Common myeloid progenitor, CD34-positive (primary cell): ENCODE results near the gene LYZL4.

Source experiments
- CTCF ChIA-PET: fragments of 350-600 bp; sonication (Branson Sonifier 250); formaldehyde crosslinking; loops from one replicate; lab custom pipeline; 2021; ENCODE audit warnings: antibody characterized with exemption; lab: Charles Lee
- POLR2A ChIA-PET: fragments of 350-600 bp; sonication (Branson Sonifier 250); formaldehyde crosslinking; loops from one replicate; lab custom pipeline; 2021; ENCODE audit warnings: antibody characterized with exemption; lab: Charles Lee
- DNase-seq, 3 donors: peaks; one replicate each; pipeline versions ENCODE4 v3.0.0 to v3.0.0-alpha.2; 2013
- H3K27ac ChIP-seq, 2 experiments: 1 replicate in 1 of 2; 2 replicates in 1 of 2; pipeline ENCODE4 v1.7.0; 2013; ENCODE audit warnings: inconsistent platforms in 2 of 2, low read length in 2 of 2, mild to moderate bottlenecking in 2 of 2, low read depth in 1 of 2, moderate library complexity in 1 of 2; ENCODE audit not compliant: severe bottlenecking in 2 of 2, insufficient read depth in 1 of 2, poor library complexity in 1 of 2
- H3K27me3 ChIP-seq, 5 experiments: replicated peaks in 2 of 5; 1 replicate in 3 of 5; 2 replicates in 2 of 5; pipeline versions ENCODE4 v1.6.1 to v1.7.0; 2013; ENCODE audit warnings: low read length in 4 of 5, mild to moderate bottlenecking in 2 of 5, moderate library complexity in 2 of 5, inconsistent platforms in 1 of 5; ENCODE audit not compliant: insufficient read depth in 5 of 5, control insufficient read depth in 4 of 5
- H3K36me3 ChIP-seq, 4 experiments: 1 replicate in 2 of 4; 2 replicates in 2 of 4; pipeline versions ENCODE4 v1.6.1 to v1.7.0; 2013; ENCODE audit warnings: low read length in 3 of 4, control low read depth in 1 of 4, mild to moderate bottlenecking in 1 of 4; ENCODE audit not compliant: control insufficient read depth in 4 of 4, insufficient read depth in 4 of 4
- H3K4me1 ChIP-seq, 4 experiments: 1 replicate in 3 of 4; 2 replicates in 1 of 4; pipeline versions ENCODE4 v1.6.1 to v1.7.1; 2013; ENCODE audit warnings: low read length in 3 of 4, mild to moderate bottlenecking in 3 of 4, control low read depth in 1 of 4, inconsistent platforms in 1 of 4, moderate library complexity in 1 of 4; ENCODE audit not compliant: control insufficient read depth in 4 of 4, insufficient read depth in 4 of 4; ENCODE audit errors: control extremely low read depth in 1 of 4
- H3K4me3 ChIP-seq, 7 experiments: 1 replicate in 4 of 7; 2 replicates in 3 of 7; pipeline versions ENCODE4 v1.5.1 to v1.7.0; 2013; ENCODE audit warnings: mild to moderate bottlenecking in 7 of 7, low read length in 6 of 7, moderate library complexity in 6 of 7, inconsistent platforms in 2 of 7, low read depth in 2 of 7, control low read depth in 1 of 7; ENCODE audit not compliant: insufficient read depth in 4 of 7, control insufficient read depth in 1 of 7; ENCODE audit errors: extremely low read depth in 1 of 7
- H3K9me3 ChIP-seq, 5 experiments: 1 replicate in 4 of 5; 2 replicates in 1 of 5; pipeline versions ENCODE4 v1.6.1 to v1.7.1; 2013; ENCODE audit warnings: low read length in 4 of 5, mild to moderate bottlenecking in 2 of 5, inconsistent platforms in 1 of 5, low read depth in 1 of 5, moderate library complexity in 1 of 5; ENCODE audit not compliant: control insufficient read depth in 4 of 5, insufficient read depth in 2 of 5; ENCODE audit errors: control extremely low read depth in 1 of 5
- WGBS: methylation state at CpG from one replicate; pipeline ENCODE4 v1.1.5; 2013; ENCODE audit not compliant: insufficient coverage; 5-methylcytosine and 5-hydroxymethylcytosine counted together

Gene LYZL4

DNA sequence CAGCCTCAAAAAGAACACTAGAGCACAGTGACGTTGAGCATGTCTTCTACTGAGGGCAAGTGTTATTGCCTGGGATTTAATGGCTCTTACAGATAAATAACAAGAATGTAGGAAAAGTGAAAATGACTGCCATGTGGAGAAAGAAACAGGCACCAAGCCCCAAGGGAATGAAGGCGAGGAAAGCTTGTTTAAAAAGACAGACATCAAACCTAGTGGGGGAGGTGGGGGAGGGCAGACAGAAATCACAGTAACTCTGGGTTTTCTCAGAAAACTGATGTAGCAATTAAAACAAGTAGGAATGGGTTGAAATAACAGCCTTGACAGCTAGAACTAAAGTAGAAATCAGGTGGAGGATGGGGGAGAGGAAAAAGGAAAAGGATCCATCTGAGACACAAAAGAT lies 18.4 kb upstream of the LYZL4 start:
- ChIA-PET POLR2A (no interaction called here), CTCF (no interaction called here)
- 90% methylated on average over 2 of the region's 2 CpGs for WGBS
- Histone ChIP-seq H3K4me3 (no peak overlapping the region), H3K36me3 (no peaks in the 10 kb centered on the region), H3K9me3 (peaks cover 2 to 12% (median 5%) of the 10 kb centered on the region in 5 experiments), H3K27me3 (peaks cover 0 to 20% (median 2%) of the 10 kb centered on the region in 5 experiments), H3K4me1 (no peaks in the 10 kb centered on the region), H3K27ac (no peak overlapping the region)
- DNase-seq, result no peak

DNA sequence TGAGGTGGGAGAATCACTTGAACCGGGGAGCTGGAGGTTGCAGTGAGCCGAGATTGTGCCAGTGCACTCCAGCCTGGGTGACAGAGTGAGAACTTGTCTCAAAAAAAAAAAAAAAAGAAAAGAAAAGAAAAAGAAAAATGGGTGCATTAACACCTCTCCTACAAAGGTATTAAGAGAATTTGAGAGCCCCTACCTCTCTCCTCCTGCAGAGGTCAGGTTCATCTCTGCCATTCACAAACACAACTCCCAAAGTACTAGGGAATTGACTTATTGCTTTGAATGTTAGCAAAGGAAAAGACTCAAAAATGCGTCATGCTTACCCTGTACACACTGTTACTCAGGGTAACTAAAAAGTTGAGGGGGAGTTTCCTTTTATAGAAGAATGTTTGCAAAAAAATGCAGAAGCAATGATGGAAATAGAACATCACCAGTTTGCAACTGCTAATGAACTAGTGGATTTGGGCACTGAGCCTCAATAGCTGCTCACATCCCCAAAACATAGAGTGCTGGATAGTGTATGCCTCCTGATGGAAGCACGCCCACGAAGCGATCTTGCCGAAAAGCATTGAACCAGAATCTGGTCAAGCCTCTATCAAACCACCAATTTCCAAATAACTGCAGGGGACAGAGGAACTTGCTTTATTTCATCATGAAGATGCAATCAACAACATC lies 15.5 kb upstream of the LYZL4 start:
- Histone ChIP-seq H3K27me3 (peaks cover 0 to 16% (median 0%) of the 10 kb centered on the region in 5 experiments), H3K9me3 (no peaks in the 10 kb centered on the region), H3K36me3 (no peaks in the 10 kb centered on the region), H3K27ac (no peak overlapping the region), H3K4me3 (no peak overlapping the region), H3K4me1 (no peaks in the 10 kb centered on the region)
- no peak for DNase-seq
- ChIA-PET CTCF (no interaction called here), POLR2A (no interaction called here)
- 100% methylated on average over 1 of the region's 7 CpGs for WGBS

DNA sequence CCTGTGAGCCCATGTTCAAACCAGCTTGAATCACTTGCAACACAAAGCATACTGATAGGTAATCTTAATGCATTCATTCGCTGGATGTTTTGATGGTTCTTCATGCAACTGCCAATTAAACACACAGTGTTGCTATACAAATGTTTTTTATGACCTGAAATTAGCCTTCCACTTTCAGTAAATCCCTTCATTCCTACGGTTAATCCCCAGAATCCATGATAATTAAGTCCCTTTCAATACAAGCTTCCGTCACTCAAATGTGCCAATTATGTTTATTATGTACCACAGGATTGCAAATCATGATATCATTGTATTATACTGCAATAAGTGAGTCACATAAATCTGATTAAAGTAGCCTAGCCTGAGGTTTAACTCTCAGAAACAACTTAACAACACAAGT lies 14.5 kb upstream of the LYZL4 start:
- CTCF ChIA-PET, result no interaction called here
- Histone ChIP-seq H3K4me1 (no peaks in the 10 kb centered on the region), H3K27ac (no peak overlapping the region), H3K36me3 (no peaks in the 10 kb centered on the region), H3K9me3 (no peaks in the 10 kb centered on the region), H3K4me3 (no peak overlapping the region), H3K27me3 (peaks cover 0 to 11% (median 0%) of the 10 kb centered on the region in 5 experiments)
- no peak for DNase-seq
- 93% methylated on average over 1 of the region's 3 CpGs for WGBS
- POLR2A ChIA-PET, result no interaction called here

DNA sequence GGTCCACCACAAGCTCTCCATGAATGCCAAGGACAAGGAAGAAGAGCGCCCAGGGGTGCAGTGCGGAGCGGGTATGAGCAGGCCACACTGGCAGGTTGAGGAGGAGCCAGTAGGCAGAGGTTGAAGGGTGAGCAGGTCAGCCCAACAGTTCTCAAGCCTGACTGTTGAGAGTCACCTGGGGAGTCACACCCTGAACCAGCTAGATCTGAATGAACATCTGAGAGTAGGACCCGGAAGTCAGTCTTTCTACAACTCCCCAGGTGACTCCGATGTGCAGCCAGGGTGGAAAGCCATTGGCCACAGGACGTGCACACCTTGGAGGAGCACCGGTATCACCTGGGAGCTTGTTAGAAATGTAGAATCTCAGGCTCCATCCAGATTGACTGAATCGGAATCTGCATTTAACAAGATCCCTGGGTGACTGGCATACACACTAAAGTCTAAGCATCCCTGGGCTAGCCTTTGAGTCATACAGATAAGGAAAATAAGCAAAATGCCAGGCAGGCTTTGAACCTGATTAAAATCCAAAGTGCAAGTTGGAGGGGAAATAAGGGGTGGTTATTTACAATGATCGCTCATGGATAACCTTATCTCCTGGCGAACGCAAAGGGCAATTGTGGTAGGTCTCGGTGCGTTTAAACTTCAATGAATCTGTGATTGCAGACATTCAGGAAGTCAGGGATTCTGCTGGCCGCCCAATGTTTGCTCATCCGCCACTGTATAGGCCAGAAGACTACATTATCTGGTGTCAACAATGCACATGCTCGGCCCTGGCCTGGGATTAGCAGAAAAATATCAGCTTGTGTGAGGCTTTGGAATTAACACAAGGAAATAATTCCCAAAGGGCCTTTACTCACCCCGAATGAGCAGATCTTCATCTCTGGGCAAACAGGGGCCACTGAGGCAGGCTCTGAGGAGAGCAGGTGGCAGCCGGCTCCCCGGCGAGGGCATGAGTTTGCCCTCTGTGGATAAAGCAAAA lies 11.7 kb upstream of the LYZL4 start:
- ChIA-PET CTCF (no interaction called here), POLR2A (no interaction called here)
- 94% methylated on average over 17 of the region's 20 CpGs for WGBS
- Histone ChIP-seq H3K4me3 (no peak overlapping the region), H3K4me1 (no peaks in the 10 kb centered on the region), H3K9me3 (no peaks in the 10 kb centered on the region), H3K36me3 (no peaks in the 10 kb centered on the region), H3K27me3 (no peaks in the 10 kb centered on the region), H3K27ac (no peak overlapping the region)
- DNase-seq, result no peak

DNA sequence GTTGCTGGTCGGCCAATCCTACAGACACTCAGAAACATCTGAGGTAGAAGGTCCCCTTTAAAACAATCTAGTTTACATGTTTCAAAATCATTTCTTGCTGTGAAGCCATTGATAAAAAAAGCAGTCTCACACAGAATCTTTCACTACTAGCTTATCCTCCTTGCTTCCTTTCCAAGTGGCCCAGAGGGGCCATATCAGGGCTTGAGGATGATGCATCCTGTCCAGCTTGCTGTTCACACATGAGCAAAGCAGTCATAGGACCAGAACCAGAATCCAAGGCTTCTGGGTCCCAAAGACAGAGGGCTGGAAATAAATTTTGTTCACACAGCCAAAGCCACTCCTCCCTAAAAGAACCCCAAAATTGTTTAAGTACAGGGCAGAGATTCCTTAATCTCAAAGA lies 9.2 kb upstream of the LYZL4 start:
- peaks cover 0 to 3% (median 0%) of the 10 kb centered on the region in 5 experiments for H3K27me3 ChIP-seq
- POLR2A ChIA-PET, result no interaction called here

DNA sequence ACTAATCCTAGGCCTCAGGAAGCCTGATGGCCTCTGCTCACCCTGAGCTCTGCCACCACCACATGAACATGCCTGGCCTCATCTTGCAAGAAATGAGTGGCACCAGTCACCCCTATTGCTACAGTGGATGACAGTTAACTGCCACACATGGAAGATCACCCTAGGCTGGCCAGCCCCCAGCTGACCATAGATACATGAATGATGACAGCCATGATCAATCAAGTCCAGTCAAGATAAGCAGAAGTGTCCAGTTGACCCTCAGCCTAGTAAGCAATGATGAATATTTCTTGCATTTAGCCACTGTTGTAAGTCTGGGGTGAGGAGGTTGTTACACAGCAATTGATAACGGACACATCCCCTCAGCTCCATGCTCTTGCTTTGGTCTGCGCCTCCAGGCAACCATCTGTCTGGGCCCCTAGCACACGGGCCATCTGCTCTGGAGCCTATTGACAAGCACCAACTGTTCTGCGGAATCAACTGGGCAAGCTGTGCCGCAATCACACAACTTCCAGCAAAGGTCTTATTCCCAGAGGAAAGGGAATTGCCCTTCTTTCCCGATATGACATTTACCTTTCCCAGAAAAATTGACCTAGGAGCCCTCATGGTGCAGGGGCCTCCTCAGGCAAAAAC lies 2.2 kb upstream of the LYZL4 start:
- H3K4me1 ChIP-seq, result no peaks in the 10 kb centered on the region
- no peak for DNase-seq
- H3K36me3 ChIP-seq, result no peaks in the 10 kb centered on the region
- 99% methylated on average over 6 of the region's 6 CpGs for WGBS
- H3K4me3 ChIP-seq, result no peak overlapping the region
- no peak overlapping the region for H3K27ac ChIP-seq
- no peaks in the 10 kb centered on the region for H3K9me3 ChIP-seq
- CTCF ChIA-PET, result interaction anchor here (0.7 kb wide), 1 partner anchor 31 kb away, joined by 3 read pairs; no protein-coding TSS in a partner anchor
- POLR2A ChIA-PET, result no interaction called here
- H3K27me3 ChIP-seq, result peaks cover 0 to 24% (median 7%) of the 10 kb centered on the region in 5 experiments

More for the DNA sequence above, 9.2 kb upstream of the LYZL4 start:
- H3K4me3 ChIP-seq, result no peak overlapping the region
- 83% methylated on average over 1 of the region's 1 CpG for WGBS
- H3K36me3 ChIP-seq, result no peaks in the 10 kb centered on the region
- no peaks in the 10 kb centered on the region for H3K9me3 ChIP-seq
- CTCF ChIA-PET, result no interaction called here
- H3K27ac ChIP-seq, result no peak overlapping the region
- H3K4me1 ChIP-seq, result no peaks in the 10 kb centered on the region
- no peak for DNase-seq
